ENCODE measurements around the gene ABCB11.

GRCh38 chr2:169012812-169013627, 18.1 kb downstream of the ABCB11 start:
- TF ChIP-seq EZH2 (IDR thresholded peaks at IDR 0.05; ENCODE audit: low read length, unreplicated experiment) (no peak), EZH2phosphoT487 (IDR thresholded peaks at IDR 0.05; ENCODE audit: borderline replicate concordance, low read length) (no peak)
